ENCODE data around the gene ETFA. TPM values are rescaled to one million over a fixed set of nuclear protein-coding genes. Genes with fewer than 3 reads are reported as not detected.

ETFA gene
- total RNA-seq, 1 donor from 2014 or later, result 97.5 TPM

DNA sequence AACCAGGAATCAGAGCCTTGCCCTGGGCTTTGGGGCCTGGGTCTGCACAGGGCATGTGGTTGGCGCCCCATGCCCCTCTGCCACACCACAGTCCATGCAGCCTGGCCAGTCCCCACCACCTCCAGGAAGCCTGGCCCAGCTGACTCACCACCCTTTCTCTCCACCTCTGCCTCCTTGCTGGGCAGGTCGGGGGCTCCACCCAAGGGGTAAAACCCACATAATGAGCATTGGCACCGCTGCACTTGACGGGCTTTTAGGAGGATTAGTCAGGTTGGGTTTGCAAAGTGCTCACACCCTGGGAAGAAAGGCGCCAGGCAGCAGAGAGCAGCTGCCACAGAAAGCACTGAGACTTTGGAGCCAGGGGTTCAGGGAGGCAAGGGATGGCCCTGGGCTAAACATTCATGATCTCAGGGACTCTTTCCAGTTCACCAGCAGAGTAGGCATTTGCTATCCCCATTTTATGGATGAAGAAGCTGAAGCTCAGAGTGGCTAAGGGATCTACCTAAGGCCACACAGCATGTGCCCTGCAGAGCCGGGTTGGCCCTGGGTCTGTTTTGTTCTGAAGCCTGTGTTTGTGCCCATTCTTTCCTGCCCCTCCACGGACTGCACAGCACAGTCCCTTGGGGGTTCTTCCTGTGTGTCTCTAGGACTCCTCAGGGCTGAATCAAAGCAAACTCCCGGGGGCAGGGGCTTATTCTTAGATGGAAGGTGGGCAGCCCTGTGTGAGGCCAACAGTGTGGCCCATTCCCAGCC lies 113.4 kb downstream of the ETFA start:
- peaks cover 61% of the 10 kb centered on the region for H3K4me1 ChIP-seq

DNA sequence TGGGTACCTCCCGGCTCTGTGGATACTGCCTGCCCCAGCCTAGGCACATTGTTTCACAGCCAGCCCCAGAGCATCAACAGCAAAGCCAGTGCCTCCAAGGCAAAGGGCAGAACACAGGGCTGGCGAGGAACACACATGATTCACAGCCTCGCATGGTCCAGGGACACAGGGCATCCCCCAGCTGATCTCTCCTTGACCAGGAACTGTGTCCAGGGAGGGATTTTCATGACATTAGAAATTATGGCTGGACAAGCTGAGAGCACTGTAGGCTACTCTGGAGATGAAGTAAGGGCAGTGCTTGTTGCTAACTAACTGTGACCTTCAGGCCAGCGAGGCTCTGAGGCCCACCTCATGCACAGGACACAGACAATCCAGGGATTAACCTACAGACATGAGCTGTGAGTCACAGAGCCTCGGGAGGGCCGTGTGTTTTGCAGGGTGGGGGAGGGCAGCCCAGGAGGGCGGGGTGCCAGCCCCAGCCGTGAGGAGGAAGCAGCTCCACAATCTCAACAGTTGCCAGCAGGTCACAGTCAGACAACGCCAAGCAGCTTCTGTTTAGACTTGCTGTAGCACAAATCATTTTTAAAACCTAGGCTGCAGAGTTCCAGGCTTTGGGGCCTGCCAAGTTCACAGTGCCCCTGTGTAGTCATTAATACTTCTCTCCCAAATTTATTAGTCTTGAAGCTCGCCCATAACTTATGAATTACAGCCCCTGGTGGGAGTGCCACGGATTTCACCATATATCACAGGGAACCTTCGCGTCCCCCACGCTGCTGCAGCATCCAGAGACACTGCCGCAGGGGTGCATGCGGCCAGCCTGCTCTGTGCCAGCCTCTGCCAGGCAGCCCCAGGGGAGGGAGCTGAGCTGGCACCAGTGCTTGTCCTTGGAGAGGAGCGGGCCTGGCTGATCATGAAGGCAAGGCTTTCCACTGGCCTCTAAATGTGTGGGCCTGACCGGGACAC lies 114.7 kb downstream of the ETFA start:
- intact Hi-C loops (cut with DNase I), result loop anchor here (10.0 kb wide), 1 partner anchor 138 kb away; the partner anchor contains the start of gene ISL2
- no peak for DNase-seq (ENCODE audit: extremely low spot score in 2 of 2)
- Histone ChIP-seq H3K27me3 (no peaks in the 10 kb centered on the region), H3K4me3 (no peak overlapping the region), H3K9me3 (no peaks in the 10 kb centered on the region), H3K4me1 (peaks cover 61% of the 10 kb centered on the region), H3K36me3 (no peaks in the 10 kb centered on the region), H3K27ac (peak overlapping the region; percentile 41)
- TF ChIP-seq POLR2AphosphoS5 (IDR thresholded peaks at IDR 0.05; ENCODE audit: insufficient read depth in 1 of 2, low read depth in 1 of 2) (peak; percentile 47 to 63), POLR2A (IDR thresholded peaks at IDR 0.05) (no peak)
- TF ChIP-seq, protein P1, sequence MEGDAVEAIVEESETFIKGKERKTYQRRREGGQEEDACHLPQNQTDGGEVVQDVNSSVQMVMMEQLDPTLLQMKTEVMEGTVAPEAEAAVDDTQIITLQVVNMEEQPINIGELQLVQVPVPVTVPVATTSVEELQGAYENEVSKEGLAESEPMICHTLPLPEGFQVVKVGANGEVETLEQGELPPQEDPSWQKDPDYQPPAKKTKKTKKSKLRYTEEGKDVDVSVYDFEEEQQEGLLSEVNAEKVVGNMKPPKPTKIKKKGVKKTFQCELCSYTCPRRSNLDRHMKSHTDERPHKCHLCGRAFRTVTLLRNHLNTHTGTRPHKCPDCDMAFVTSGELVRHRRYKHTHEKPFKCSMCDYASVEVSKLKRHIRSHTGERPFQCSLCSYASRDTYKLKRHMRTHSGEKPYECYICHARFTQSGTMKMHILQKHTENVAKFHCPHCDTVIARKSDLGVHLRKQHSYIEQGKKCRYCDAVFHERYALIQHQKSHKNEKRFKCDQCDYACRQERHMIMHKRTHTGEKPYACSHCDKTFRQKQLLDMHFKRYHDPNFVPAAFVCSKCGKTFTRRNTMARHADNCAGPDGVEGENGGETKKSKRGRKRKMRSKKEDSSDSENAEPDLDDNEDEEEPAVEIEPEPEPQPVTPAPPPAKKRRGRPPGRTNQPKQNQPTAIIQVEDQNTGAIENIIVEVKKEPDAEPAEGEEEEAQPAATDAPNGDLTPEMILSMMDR (IDR thresholded peaks at IDR 0.05), result no peak

More for the DNA sequence above, 113.4 kb downstream of the ETFA start:
- Histone ChIP-seq H3K36me3 (no peaks in the 10 kb centered on the region), H3K9me3 (no peaks in the 10 kb centered on the region), H3K4me3 (no peak overlapping the region), H3K27ac (no peak overlapping the region), H3K27me3 (no peaks in the 10 kb centered on the region)
- DNase-seq (ENCODE audit: extremely low spot score in 2 of 2), result no peak
- intact Hi-C loops (cut with DNase I), result loop anchor here (10.0 kb wide), 1 partner anchor 137 kb away; the partner anchor contains the start of gene ISL2
- TF ChIP-seq, protein P1 (IDR thresholded peaks at IDR 0.05), result no peak
- TF ChIP-seq POLR2AphosphoS5 (IDR thresholded peaks at IDR 0.05; ENCODE audit: insufficient read depth in 1 of 2, low read depth in 1 of 2), result peak in 1 of 2 donors; percentile 40

- H3K36me3 ChIP-seq, result no peaks in the 10 kb centered on the region
- no peaks in the 10 kb centered on the region for H3K27me3 ChIP-seq
- intact Hi-C loops (cut with DNase I), result loop anchor here (10.0 kb wide), 1 partner anchor 139 kb away; the partner anchor contains the start of gene ISL2
- DNase-seq (ENCODE audit: extremely low spot score in 2 of 2), result no peak
- no peak overlapping the region for H3K27ac ChIP-seq
- no peaks in the 10 kb centered on the region for H3K9me3 ChIP-seq
- H3K4me3 ChIP-seq, result no peak overlapping the region
- H3K4me1 ChIP-seq, result peaks cover 67% of the 10 kb centered on the region
- TF ChIP-seq, protein P1 (IDR thresholded peaks at IDR 0.05), result no peak
- TF ChIP-seq POLR2AphosphoS5 (IDR thresholded peaks at IDR 0.05; ENCODE audit: insufficient read depth in 1 of 2, low read depth in 1 of 2) (no peak), POLR2A (IDR thresholded peaks at IDR 0.05) (no peak)
These were observed 115.6 kb downstream of the ETFA start for GRCh38 chr15:76195506-76196268.

DNA sequence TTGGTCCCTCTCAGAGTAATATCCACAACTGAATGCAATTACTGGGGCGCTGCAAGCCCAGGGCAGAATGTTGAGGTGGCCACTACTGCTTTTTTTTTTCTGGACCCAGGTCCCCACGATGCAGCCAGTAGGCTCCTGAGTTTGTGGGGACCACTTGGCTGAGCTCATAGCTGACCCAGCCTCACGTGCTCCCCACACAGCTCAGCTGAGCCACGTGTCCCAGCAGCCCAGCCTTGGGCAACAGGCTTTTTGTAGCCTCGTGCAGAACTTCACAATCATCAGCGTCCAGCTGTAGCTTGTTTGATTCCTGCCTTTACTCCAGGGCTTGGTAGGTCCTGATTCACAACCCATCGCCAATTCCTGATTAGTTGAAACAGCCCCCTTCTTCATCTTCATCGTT lies 117.3 kb downstream of the ETFA start:
- intact Hi-C loops (cut with DNase I), result loop anchor here (10.0 kb wide), 1 partner anchor 141 kb away; the partner anchor contains the start of gene ISL2
- H3K36me3 ChIP-seq, result no peaks in the 10 kb centered on the region
- peaks cover 54% of the 10 kb centered on the region for H3K4me1 ChIP-seq
- no peak overlapping the region for H3K4me3 ChIP-seq
- no peaks in the 10 kb centered on the region for H3K27me3 ChIP-seq
- no peaks in the 10 kb centered on the region for H3K9me3 ChIP-seq
- TF ChIP-seq, protein P1 (IDR thresholded peaks at IDR 0.05), result no peak
- TF ChIP-seq POLR2A (IDR thresholded peaks at IDR 0.05) (no peak), POLR2AphosphoS5 (IDR thresholded peaks at IDR 0.05; ENCODE audit: insufficient read depth in 1 of 2, low read depth in 1 of 2) (no peak)
- H3K27ac ChIP-seq, result no peak overlapping the region
- DNase-seq (ENCODE audit: extremely low spot score in 2 of 2), result no peak

All from vagina (tissue), 2 donors.